ENCODE measurements around the gene ZFYVE27.
"Not testable (repeated sequence)": the region's sequence is repeated elsewhere in the genome, so short reads cannot be mapped to it uniquely, and the experiment has no call there.

The ZFYVE27 gene, protein sequence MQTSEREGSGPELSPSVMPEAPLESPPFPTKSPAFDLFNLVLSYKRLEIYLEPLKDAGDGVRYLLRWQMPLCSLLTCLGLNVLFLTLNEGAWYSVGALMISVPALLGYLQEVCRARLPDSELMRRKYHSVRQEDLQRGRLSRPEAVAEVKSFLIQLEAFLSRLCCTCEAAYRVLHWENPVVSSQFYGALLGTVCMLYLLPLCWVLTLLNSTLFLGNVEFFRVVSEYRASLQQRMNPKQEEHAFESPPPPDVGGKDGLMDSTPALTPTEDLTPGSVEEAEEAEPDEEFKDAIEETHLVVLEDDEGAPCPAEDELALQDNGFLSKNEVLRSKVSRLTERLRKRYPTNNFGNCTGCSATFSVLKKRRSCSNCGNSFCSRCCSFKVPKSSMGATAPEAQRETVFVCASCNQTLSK

DNA sequence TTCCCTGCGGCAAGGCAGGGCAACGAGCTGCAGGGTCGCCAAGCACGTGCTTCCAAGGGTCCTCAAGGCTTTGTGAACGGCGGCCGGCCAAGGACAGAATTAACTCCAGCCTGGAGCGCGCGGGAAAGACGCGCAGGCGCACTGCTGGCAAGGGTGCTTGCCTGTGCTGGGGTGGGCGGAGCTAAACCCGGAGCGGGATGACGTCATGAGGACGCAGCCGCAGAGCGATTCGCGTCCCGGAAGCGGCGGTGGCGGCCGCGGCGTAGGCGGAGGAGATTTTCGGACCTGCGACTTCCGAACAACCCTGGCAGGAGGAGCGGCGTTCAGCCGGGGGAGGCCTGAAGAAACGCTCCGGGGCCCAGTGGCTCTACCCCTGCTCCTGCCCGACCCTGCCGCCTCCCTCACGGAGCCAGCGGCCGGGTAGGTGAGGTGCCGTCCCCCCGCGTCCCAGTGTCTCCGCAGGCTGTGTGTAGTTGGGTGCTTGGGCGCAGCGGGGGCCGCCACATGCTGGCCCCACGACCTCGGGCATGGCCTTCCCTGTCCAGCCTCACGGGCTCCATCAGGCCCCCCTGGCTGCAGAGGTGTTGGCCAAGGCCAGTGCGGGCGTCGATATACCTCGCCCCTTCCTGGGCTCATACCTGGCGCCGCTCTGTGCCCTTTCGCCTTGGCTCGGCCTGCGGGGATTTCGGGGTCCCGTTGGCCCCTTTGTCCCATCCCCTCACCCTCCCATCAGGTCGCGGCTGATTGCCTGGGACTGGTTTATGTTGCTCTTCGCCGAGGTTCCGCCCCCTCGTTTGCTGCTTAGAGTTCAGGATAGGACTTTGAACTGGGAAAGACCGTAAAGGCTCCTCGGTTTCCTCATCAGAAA, at the start of gene ZFYVE27:
Gene ZFYVE27, plus strand, starts transcription at position 227 of the 868 bp plus-strand sequence. CDS start 1,350 bp downstream, outside the sequence.
- peak; percentile 83 for DNase-seq (ENCODE audit: low read depth)

DNA sequence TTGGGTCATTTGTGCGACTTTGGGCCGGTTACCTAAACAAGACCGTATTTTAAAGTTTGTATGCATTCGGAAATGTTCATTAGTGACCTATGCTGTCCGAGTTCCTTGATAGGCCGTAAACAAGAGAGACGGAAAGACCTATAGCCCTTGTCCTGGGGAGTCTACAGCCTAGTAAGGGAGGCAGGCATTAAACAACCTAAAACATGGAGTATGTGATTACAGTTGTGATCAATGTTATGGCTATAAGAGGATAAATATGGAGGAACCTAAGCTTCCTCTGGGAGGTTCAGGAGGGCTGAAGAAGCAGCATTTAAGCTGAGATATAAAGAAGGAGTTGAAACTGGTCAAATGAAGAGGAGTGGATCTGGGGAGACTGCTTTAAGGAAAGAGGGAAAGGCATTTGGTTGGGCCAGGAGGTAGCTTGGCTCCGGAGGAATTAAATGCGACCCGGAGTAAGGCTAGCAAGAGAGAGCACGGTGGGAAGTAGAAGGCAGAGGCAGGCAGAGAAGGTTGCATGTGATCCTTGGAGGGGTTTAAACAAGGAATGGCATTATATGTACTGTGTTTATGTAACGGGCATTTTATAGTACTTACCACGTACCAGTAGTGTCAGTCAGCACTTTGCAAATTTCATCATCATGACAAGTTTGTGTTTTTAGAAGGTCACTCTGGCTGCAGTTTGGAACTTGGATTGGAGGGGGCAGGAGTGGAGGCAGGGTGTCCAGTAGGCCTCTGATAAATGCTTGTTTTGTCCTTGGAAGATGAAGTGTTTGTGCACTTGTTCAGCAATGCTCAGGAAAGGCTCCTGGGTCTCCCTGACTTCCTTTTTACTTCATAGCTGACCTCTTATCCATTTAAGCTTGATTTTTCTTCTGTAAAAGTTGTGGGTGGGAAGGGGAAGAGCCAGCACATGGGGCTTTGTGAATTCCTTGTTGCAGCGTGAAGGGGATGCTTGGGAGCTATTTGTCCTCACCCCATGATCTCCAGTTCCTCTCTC, 48.8 kb upstream of the ZFYVE27 start:
- peak; percentile 87 for DNase-seq (ENCODE audit: low read depth)

- DNase-seq (ENCODE audit: low read depth) = peak; percentile 99
Observed at GRCh38 chr10:97689559-97690020, 47.3 kb upstream of the ZFYVE27 start.

- no peak for DNase-seq (ENCODE audit: low read depth)
Observed at GRCh38 chr10:97690133-97690532, 46.8 kb upstream of the ZFYVE27 start.

DNA sequence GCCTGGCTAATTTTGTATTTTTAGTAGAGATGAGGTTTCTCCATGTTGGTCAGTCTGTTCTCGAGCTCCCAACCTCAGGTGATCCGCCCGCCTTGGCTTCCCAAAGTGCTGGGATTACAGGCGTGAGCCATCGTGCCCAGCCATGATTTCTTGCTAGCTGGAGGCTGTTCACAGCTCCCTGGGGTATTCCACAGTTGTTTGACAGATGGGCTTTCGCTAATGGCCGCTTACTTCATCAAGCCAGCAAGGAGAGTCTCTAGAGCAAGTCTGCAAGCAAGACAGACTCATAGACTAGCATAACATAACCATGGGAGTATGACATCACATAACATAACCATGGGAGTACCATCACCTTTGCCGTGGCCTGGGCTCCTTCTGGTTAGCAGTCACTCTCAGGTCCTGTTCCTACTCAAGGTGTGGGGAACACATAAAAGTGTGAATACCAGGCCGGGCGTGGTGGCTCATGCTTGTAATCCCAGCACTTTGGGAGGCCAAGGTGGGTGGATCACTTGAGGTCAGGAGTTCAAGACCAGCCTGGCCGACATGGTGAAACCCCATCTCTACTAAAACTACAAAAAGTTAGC, 38.8 kb upstream of the ZFYVE27 start:
- DNase-seq (ENCODE audit: low read depth) = not testable (repeated sequence)

DNA sequence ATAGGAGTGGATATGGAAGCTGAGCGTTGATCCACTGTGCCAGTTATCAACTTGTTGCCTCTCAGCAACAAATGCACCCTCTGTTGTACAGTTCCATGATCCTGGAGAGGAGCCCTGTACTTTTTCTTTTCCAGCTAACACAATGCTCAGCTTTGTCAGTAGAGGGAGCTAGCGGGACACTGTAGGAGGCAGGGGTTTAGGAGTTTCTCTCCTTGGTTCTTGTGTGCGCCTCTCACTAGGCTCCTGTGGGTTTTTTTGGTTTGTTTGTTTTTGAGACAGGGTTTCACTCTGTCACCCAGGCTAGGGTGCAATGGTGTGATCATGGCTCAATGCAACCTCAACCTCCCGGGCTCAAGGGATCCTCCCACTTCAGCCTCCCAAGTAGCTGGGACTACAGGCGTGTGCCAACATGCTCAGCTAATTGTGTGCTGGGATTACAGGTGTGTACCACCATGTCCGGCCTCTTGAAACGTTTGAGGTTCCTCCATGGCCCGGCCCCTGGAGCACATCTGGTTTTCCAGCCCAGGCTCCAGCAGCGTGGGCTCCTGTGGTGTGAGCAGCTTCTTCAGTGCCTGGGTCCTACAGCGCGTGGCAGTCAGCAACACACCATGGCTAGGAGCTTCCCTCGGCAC, 35.4 kb upstream of the ZFYVE27 start:
- DNase-seq (ENCODE audit: low read depth) = peak; percentile 76

DNA sequence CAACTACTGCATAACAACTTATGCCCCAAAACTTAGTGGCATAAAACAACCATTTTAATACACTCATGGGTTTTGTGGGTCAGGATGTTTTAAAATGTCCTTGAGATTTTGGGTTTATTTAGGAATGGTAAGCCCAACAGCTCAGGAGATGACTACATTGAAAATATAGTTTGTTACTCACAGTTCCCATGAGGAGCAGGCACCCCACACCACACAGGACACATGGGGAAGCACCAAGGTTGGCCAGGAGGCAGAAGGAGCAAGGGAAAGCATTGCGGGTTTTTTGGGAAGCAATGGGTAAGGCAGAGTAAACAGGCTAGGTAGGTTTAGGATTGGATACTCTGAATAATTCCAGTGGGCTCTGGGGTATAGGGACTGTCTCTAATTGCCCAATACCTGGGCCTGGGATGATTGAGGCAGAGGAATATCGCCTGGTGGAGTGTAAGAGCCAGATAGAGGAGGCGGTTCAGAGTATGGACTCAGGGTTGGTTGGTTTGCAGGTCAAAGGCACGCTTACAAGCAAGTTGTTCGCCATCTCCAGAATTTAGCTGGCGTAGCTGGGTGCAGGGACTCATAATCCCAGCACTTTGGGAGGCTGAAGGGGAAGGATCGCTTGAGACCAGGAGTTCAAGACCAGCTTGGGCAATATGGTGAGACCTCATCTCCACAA, 33.4 kb upstream of the ZFYVE27 start:
- DNase-seq (ENCODE audit: low read depth) = no peak

- DNase-seq (ENCODE audit: low read depth) = no peak
Observed at GRCh38 chr10:97704341-97704740, 32.6 kb upstream of the ZFYVE27 start.

GRCh38 chr10:97705006-97705670, 31.8 kb upstream of the ZFYVE27 start:
- no peak for DNase-seq (ENCODE audit: low read depth)

- DNase-seq (ENCODE audit: low read depth) = no peak
Observed at GRCh38 chr10:97707134-97707861, 29.6 kb upstream of the ZFYVE27 start.

- DNase-seq (ENCODE audit: low read depth) = no peak
Observed at GRCh38 chr10:97708167-97708566, 28.8 kb upstream of the ZFYVE27 start.

GRCh38 chr10:97708976-97709946, 27.7 kb upstream of the ZFYVE27 start:
- peak; percentile 85 for DNase-seq (ENCODE audit: low read depth)

DNA sequence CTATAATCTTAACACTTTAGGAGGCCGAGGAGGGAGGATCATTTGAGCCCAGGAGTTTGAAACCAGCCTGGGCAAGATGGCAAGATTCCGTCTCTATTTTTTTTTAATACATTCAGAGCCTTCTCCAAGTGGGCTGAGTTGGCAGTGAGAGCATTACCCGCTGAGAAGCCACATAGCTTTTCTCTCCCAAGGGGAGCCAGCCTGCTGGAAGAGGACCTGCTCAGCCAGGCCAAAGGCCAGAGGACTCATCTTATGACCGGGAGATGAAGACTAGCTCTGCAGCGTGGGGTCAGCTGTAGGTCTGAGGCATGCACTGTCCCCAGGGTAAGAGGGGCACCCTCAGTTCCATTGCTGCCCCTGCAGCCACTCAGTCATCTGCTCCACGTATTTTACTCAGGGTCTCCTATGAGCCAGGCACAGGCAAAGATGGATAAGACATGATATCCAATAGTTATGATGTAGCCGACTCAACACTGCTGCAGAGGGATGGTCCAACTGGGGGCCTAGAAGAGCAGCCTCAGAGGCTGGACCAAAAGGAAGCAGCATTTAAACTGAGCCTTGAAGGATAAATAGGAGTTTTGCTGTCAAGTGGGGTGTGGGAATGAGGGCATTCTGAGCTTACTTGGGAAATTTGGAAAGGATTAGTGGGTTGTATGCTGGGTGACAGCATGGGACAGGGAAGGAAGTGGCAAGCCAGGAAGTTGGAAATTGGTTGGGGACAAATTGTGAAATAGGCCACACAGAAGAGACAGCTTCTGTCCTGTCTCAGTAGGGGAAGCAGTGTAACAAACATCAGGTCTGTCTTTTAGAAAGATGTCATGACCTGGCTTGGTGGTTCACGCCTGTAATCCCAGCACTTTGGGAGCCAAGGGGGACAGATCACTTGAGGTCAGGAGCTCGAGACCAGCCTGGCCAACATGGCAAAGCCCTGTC, 25.0 kb upstream of the ZFYVE27 start:
- DNase-seq (ENCODE audit: low read depth) = no peak

DNA sequence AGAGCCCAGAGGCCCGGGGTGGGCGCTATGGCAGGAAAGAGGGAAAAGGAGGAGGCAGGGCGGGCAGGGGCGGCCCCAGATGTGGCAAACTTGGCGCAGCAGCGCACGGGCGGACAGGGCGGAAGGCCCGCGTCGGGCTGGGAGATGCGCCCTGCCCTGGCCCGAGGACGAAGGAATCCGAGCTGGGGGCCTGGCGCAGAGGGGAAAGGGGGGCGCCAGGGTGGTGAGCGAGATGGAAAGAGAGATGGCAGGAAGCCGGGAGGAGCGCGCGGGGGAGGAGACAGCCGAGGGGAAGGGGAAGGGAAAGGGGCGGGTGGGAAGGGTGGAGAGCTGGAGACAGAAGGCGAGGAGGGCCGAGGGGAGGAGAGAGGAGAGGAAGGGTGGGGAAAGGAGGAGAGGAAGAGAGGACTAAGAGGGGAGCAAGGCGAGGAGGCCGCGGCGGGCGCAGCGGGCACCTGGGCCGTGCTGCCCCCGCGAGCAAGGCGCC, 23.5 kb upstream of the ZFYVE27 start, which contains the start of gene MARVELD1:
Gene MARVELD1, plus strand, starts transcription at position 392 of the 487 bp plus-strand sequence. CDS start 147 bp downstream, outside the sequence.
- peak; percentile 70 for DNase-seq (ENCODE audit: low read depth)

- peak; percentile 63 for DNase-seq (ENCODE audit: low read depth)
Observed at GRCh38 chr10:97713826-97714400, 23.0 kb upstream of the ZFYVE27 start.
